AG09319 (cell line): Measurements from ENCODE around the gene HHATL.

Experiments used
- DNase-seq: peaks from one replicate; pipeline ENCODE4 v3.0.0-alpha.2; 2010; ENCODE audit warnings: low read depth; ENCODE audit errors: extremely low read depth
- TF ChIP-seq, protein P1 (sequence below): IDR thresholded peaks from 2 replicates; pipeline ENCODE4 v1.5.1; 2011; ENCODE audit warnings: low read depth, mild to moderate bottlenecking, inconsistent platforms, low read length, moderate library complexity

Gene HHATL

DNA sequence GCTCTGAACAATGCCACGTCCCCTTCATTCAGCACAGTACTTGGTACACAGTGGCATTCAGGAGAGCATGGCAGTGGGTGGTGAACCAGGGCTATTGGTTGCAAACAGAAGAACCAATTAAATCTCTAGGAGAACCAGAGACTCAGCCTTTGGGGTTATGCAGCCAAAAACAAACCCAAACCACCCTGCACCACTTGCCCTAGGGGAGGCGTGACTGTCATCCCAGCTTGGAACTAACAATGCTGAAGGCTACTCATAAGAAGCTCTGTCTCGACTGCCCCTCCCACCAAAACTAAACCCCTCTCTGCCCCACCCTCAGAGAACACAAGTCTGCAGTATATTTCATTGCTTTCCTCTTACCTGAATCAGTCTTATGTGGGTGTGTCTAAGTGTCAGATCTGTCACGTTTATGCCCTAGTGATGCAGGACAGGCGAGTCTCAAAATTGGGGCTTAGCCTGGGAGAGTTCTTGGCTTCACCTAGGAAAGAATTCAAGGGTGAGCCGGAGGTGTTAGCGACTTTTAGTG, 32.5 kb downstream of the HHATL start:
- DNase-seq = no peak
- TF ChIP-seq, protein P1, sequence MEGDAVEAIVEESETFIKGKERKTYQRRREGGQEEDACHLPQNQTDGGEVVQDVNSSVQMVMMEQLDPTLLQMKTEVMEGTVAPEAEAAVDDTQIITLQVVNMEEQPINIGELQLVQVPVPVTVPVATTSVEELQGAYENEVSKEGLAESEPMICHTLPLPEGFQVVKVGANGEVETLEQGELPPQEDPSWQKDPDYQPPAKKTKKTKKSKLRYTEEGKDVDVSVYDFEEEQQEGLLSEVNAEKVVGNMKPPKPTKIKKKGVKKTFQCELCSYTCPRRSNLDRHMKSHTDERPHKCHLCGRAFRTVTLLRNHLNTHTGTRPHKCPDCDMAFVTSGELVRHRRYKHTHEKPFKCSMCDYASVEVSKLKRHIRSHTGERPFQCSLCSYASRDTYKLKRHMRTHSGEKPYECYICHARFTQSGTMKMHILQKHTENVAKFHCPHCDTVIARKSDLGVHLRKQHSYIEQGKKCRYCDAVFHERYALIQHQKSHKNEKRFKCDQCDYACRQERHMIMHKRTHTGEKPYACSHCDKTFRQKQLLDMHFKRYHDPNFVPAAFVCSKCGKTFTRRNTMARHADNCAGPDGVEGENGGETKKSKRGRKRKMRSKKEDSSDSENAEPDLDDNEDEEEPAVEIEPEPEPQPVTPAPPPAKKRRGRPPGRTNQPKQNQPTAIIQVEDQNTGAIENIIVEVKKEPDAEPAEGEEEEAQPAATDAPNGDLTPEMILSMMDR = no peak

- TF ChIP-seq, protein P1 = no peak
- DNase-seq = no peak
Measured at GRCh38 chr3:42668793-42669217, 33.8 kb downstream of the HHATL start.

DNA sequence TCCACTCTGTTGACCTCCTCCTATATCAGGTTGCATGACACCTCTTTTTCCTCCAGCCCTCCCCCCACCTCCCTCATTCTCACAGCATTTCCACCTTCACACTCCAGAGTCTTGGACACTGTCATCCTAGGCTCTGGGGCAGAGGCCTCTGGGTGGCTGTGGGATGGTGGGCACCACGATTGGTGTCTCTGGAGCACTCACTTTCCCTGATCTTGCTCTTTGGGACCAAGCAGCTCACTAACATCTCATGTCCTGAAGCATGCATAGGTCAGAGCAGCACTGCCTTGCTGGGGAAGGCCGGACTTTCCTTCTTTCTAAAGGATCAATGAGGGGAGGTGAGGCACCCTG, 34.2 kb downstream of the HHATL start:
- DNase-seq = no peak
- TF ChIP-seq, protein P1 = no peak

DNA sequence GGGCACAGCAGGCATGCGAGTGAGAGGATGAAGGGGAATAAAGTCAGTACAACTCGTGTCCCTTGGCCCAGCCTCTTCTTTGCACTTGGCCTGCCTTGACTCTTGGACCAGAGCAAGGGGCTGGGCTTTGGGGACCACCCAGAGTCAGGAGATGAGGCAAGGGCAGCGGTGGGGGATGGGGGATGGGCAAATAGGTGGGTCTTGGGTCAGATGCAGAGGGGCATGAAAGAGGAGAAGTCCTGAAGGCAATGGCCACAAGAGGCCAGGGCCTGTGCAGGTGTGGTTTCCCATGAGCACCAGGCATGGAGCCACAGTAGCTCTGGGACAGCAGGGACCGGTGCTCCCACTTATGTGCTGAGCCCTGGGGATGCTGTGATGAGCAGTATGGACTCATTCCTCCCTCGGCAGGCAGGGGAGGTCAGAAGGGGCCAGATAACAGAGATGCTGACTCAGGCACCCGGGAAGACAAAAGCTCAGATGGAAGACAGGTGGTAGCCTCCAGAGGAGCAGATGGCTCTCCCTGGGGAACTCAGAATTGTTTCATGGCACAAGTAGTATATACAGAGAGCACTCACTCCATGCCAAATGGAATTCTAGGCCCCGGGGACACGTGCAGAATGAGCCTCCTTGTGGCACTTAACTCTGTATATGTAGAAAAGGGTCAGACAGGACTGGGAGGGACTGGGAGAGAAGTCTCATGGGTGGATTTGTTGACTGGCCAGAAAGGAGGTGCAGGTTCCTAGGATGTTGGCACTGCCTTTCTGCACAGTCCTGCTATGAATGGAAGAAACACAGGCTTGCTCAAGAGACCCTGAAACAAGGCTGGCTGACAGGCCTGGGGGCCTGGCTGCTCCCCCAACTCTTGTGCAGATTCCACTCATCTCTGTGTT, 34.8 kb downstream of the HHATL start:
- DNase-seq = no peak

GRCh38 chr3:42667096-42667522, 35.5 kb downstream of the HHATL start:
- DNase-seq = no peak
- TF ChIP-seq, protein P1 = no peak

More for the DNA sequence above, 34.8 kb downstream of the HHATL start:
- TF ChIP-seq, protein P1 = no peak

DNA sequence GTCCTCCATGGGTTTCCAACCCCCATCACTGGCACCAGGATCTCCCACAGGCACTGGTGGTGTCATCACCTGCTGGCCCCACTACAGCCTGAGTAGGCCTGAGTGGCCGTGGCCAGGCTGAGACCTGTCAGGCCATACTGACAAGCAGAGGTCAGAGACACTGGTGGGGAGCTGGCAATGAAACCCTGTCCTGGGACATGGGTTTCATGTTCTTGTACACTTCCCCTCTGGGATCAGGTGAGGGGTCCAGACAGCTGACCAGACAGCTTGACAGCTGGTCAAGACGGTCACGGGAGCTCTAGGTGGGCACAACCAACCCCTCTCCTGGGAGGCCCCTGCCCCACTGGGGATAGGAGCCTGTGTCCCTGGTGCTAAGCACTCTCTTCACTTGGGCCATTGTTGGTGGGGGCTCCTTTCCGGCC, 36.0 kb downstream of the HHATL start:
- no peak for DNase-seq
- TF ChIP-seq, protein P1 = no peak

- no peak for DNase-seq
Measured at GRCh38 chr3:42666022-42666421, 36.6 kb downstream of the HHATL start.

More at GRCh38 chr3:42666022-42666421, 36.6 kb downstream of the HHATL start:
- TF ChIP-seq, protein P1 = no peak
